GM13976 (cell line): ENCODE results near the gene DAPK1.

Source experiments
- DNase-seq: peaks from one replicate; pipeline ENCODE4 v3.0.0; 2012; ENCODE audit warnings: low spot score
- in situ Hi-C: fragments of 300-500 bp; cut with MboI; formaldehyde crosslinking; loops from one replicate; pipeline ENCODE4 v1.12.0; 2022; ENCODE audit warnings: low sequenced_read_pairs, mixed read lengths, inconsistent platforms; ENCODE audit not compliant: unreplicated experiment
- TF ChIP-seq, protein P1 (sequence below): IDR thresholded peaks from 2 replicates; pipeline ENCODE4 v1.5.1; 2012; ENCODE audit warnings: borderline replicate concordance, mild to moderate bottlenecking; ENCODE audit not compliant: insufficient read depth; ENCODE audit errors: extremely low read depth, missing control alignments, control extremely low read depth

DAPK1 gene

DNA sequence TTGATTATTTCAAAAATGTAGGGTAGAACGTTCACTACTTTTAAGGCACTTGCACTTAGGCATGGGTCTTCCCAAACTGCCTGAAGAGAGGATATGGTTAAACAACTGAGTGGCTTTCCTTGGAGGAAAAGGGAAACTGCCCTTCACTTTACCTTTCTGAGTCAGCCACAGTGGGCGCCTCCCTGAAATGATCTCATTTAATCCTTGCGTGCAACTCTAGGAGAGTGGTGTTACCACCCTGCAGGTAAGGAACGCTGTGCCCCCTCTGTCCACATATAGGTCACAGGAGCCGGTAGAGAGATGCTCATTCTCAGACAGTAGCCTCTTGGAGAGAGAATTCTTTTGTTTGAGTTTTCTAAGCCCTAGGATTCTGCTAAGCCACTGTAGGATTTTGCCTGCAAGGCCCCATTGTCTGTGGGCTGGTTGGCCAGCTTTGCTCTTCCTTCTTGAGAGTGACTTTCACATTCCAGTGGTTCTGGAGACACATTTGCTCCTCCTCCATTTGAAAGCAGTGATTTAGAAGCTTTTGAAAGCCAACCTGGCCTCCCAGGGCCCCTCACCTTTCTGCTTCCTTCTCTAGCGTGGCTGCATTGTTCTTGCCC is 118.0 kb downstream of the DAPK1 start:
- TF ChIP-seq, protein P1, sequence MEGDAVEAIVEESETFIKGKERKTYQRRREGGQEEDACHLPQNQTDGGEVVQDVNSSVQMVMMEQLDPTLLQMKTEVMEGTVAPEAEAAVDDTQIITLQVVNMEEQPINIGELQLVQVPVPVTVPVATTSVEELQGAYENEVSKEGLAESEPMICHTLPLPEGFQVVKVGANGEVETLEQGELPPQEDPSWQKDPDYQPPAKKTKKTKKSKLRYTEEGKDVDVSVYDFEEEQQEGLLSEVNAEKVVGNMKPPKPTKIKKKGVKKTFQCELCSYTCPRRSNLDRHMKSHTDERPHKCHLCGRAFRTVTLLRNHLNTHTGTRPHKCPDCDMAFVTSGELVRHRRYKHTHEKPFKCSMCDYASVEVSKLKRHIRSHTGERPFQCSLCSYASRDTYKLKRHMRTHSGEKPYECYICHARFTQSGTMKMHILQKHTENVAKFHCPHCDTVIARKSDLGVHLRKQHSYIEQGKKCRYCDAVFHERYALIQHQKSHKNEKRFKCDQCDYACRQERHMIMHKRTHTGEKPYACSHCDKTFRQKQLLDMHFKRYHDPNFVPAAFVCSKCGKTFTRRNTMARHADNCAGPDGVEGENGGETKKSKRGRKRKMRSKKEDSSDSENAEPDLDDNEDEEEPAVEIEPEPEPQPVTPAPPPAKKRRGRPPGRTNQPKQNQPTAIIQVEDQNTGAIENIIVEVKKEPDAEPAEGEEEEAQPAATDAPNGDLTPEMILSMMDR, result no peak
- DNase-seq, result no peak
- in situ Hi-C loops, result no loop called here

DNA sequence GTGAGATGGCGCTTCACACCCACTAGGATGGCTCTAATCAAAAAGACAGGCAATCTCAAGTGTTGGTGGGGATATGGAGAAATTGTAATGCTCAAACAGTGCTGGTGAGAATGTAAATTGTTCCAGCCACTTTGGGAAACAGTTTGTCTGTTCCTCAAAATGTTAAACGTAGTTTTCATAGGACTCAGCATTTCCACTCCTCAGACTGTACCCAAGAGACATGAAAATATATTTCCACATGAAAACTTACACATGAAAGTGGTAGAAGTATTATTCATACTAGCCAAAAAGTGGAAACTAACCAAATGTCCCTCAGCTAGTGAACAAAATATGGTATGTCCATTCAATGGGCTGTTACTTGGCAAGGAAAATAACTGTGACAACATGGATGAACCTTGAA is 120.6 kb downstream of the DAPK1 start:
- DNase-seq, result no peak
- in situ Hi-C loops, result no loop called here
- TF ChIP-seq, protein P1, result no peak

DNA sequence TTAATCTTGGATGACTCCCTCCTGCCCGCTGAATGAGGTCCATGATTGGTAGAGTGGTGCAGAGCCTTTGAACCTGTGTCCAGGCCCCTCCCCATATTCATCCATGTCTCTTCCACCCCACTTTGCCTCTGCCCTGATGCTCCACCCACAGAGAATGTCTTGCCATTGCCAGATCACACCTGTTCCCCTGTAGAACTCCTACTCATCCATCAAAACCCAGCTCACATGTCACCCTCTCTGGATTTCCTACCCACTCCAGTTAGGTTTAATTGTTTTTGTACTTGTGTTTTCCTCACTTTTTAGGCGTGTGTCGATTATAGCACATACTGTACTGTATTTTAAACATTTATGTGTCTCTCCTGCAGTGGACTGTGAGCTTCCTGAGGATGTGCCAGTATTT is 121.3 kb downstream of the DAPK1 start:
- TF ChIP-seq, protein P1, result no peak
- in situ Hi-C loops, result no loop called here
- DNase-seq, result no peak

DNA sequence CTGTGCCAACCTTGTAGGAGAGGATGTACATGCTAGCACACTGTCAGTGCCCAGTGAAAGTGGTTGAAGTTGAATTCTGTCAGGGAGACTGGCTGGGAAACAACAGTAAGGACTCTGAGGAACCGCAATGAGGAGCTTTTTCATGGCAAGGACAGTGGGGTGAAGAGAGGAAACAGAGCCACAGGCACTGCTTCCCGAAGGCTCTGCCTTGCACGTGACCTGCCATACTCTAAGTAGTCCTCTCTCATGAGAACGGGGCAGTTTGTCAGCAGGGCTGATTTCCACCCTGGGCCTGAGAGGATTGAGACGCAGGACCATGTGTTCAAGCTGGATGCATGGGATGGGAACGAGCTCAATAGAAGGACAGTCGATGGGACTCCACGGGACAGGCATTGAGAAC is 121.7 kb downstream of the DAPK1 start:
- in situ Hi-C loops, result no loop called here
- TF ChIP-seq, protein P1, result no peak
- DNase-seq, result no peak

DNA sequence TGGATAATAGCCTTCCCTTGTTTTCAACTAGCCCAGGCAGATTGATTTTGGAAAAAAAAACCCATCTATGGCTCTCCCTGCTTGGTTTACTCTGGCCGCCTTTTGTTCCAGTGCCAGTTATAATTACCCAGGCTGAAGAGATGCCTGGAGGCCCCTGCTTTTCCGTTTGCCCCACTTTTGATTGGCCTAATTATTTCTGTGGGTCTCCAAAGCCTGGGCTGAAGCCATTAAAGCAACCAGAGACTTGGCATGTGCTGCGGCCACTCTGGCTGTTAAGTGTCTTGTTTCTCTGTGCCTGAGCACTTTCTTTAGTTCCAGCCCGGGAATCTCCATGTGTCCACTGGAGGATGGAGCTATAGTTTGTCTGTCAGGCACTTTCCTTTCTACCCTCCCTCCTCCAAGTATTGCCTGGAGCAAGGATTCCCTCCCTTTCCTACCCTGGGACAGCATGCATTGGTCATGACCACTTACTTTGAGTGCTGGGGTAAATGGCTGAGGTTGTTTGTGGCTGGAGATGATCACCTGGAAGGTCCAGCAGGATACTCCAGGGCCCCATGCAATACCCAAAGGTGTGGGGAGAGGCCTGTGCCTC is 123.2 kb downstream of the DAPK1 start:
- TF ChIP-seq, protein P1, result no peak
- no peak for DNase-seq

DNA sequence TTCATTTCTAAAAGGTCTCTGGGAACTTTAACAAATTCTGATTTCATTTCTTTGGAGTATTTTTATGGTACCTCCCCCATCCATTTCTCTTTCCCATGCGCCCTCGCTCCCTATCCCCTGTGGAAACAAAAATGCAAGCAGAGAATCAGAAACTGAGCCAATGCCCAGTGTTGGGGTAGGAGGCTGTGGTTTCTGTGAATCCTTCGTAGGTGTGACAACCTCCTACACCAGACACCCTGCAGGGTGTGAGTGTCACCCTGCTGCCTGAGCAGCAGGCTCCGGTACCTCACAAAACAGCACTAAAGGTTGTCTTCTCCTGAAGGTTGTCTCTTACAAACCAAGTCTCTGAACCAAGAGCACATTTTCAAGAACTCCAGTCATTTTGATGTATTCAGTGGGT is 124.4 kb downstream of the DAPK1 start:
- no peak for DNase-seq
- in situ Hi-C loops, result no loop called here
- TF ChIP-seq, protein P1, result no peak

More for the DNA sequence above, 123.2 kb downstream of the DAPK1 start:
- in situ Hi-C loops, result no loop called here
